NCI-H774 (cell line): ENCODE results near the gene SCGB1C2.
"Not testable (repeated sequence)": the region's sequence is repeated elsewhere in the genome, so short reads cannot be mapped to it uniquely, and the experiment has no call there.

Source experiments
- DNase-seq: peaks from one replicate; lab custom pipeline; 2025; lab: John Stamatoyannopoulos, UW

SCGB1C2 gene

DNA sequence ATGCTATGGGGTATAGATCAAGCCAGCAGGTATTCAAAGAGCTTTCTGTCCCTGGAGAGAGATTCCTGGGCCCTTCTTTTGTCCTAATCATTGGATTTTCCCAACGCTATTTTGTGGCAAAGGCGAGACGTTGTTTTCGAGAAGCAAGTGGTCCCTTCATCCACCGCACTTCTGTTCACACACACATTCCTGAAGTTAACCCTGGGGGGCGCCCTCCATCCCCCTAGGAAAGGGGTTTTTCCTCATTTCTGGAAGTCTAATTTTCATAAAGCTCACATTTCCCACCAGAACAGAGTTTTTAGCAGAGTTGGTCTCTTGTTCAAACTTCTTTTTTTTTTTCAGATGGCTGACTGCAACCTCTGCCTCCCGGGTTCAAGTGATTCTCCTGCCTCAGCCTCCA is 11.9 kb downstream of the SCGB1C2 start:
- DNase-seq: no peak

DNA sequence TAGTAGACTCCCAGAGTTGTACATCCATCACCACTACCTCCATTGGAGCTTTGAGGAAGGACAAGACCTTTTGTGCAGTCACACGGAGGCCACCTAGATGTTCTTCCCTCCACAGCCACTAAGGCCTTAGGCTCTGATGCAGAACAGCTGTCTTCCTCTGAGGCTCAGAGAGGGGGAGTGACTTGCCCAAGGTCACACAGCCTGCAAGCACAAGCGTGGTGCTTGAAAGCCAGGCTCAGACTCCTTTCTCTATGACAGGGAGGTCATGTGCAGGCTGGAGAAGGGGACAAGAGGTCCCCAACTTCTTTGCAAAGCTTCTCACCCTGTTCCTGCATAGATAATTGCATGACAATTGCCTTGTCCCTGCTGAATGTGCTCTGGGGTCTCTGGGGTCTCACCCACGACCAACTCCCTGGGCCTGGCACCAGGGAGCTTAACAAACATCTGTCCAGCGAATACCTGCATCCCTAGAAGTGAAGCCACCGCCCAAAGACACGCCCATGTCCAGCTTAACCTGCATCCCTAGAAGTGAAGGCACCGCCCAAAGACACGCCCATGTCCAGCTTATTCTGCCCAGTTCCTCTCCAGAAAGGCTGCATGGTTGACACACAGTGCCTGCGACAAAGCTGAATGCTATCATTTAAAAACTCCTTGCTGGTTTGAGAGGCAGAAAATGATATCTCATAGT is 12.7 kb downstream of the SCGB1C2 start:
- no peak for DNase-seq

DNA sequence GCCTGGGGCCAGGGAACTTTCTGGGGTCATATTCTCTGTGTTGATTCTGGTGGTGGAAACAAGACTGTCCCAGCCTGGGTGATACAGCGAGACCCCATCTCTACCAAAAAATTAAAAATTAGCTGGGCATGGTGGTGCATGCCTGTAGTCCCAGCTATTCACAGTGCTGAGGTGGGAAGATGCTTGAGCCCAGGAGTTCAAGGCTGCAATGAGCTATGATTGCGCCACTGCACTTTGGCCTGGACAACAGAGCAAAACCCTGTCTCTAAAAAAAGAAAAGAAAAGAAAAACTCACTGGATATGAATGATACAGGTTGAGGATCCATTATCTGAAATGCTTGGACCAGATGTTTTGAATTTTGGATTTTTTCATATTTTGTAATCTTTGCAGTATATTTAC is 13.6 kb downstream of the SCGB1C2 start:
- DNase-seq: no peak

DNA sequence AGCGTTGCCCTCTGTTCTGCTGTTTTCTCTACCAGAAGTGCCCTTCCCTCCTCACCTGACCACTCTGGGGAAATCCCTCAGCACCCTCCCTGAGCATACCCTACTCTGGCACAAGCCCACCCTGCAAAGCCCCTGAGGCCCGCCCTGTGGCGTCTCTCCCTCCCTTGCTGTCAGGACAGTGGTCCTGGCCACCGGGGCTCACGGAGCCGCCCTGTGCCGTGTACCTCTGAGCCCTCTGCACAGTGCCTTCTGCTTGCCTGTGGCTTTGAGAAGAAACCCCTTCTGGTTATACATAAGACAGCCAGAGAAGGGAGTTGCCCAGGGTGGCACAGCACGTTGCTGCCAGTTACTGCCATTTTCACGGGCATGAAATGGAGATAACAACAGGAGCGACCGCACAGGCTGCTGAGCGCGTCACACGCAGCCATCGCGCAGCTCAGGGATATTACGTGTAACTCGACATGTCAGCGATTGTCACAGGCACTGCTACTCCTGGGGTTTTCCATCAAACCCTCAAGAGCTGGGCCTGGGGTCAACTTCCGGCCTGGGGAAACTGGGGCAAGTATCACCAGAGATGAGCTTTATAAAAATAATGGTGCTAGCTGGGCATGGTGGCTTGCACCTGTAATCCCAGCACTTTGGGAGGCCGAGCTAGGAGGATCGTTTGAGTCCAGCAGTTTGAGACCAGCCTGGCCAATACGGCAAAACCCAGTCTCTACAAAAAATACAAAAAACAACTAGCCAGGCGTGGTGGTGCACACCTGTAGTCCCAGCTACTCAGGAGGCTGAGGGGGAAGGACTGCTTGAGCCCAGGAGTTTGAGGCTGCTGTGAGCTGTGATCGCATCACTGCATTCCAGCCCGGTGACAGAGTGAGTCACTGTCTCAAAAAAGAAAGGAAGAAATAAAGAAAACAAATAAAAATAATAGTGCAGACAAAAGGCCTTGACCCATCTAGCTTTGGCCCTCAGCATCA is 14.8 kb downstream of the SCGB1C2 start:
- no peak for DNase-seq

DNA sequence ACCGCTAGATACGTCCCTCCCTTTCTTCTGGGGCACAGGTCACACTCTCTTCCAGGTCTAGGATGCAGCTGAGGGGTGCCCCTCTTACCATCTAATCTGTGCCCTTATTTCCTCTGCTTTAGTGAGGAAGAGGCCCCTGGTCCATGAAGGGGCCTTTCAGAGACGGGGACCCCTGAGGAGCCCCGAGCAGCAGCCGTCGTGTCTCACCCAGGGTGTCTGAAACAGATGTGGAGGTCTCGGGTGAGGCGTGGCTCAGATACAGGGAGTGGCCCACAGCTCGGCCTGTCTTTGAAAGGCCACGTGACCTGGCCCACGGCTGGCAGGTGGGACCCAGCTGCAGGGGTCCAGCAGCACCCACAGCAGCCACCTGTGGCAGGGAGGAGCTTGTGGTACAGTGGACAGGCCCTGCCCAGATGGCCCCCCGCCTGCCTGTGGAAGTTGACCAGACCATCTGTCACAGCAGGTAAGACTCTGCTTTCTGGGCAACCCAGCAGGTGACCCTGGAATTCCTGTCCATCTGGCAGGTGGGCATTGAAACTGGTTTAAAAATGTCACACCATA is 15.6 kb downstream of the SCGB1C2 start:
- DNase-seq: no peak

DNA sequence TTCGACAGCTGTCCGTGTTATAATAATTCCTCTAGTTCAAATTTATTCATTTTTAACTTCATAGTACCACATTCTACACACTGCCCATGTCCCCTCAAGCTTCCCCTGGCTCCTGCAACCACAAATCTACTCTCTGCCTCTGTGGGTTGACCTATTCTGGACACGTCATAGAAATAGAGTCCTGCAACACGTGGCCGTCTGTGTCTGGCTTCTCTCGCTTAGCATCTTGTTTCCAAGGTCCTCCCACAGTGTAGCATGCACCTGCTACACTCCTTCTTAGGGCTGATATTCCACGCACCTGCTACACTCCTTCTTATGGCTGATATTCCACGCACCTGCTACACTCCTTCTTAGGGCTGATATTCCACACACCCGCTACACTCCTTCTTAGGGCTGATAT is 16.5 kb downstream of the SCGB1C2 start:
- no peak for DNase-seq

DNA sequence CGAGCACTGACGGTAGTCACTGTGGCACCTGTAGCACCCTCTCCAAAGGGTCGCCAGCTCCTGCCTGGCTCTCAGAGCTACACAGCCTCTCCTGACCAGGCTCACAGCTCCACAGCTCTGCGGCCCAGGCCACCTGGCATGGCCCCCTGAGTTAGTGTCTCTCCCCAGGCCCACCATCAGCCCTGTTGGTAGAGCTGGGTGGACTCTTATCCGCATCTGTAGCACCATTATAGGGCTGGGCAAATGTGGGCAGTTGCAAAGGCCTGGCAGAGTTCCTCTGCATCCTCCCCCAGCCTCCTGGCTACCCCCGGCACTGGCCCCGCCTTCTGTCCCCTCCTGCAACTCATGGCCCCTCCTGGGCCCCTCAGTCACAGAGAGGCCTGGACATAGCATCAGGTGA is 18.2 kb downstream of the SCGB1C2 start:
- DNase-seq: no peak

DNA sequence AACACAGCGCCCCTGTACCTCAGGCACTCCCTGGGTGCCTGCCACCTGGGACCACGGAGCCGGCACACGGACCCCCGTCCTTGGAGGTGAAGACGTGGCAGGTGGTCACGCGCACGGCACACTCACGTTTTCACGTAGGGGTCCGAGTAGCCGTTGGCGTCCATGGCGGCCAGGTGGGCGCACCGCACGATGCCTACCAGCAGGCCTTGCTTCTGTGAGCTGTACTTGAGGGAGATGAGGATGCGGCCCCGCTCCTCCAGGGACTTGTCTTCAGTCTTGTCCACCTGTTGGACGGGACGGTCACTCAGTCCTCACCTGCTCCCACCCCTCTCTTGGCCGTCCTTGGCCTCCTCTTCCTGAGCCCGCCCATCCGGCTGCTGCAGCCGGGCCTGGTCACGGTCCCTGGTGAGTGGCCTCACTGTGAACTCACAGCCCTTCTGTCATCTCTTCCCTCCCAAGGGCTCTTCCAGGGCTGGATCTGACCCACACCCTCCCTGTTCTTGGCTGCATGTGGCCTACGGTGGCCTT is 18.8 kb downstream of the SCGB1C2 start:
- no peak for DNase-seq

DNA sequence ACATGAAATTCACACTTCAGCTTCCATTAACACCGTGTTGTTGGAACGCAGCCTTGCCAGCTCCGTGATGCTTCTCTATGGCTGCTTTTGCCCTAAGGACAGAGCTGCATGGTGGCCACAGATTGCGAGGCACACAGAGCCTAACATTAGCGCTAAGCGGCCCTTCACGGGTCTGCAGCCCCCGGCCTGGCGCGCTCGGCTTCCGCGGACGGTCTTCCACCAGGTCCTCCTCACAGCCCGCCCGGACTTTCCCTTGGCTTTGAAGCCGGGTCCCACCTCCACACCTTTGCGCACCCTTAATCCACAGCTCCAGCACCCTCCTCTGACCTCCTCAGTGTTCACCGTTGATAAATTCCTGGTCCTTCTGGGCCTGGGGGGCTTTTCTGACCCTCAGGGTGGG is 19.6 kb downstream of the SCGB1C2 start:
- no peak for DNase-seq

DNA sequence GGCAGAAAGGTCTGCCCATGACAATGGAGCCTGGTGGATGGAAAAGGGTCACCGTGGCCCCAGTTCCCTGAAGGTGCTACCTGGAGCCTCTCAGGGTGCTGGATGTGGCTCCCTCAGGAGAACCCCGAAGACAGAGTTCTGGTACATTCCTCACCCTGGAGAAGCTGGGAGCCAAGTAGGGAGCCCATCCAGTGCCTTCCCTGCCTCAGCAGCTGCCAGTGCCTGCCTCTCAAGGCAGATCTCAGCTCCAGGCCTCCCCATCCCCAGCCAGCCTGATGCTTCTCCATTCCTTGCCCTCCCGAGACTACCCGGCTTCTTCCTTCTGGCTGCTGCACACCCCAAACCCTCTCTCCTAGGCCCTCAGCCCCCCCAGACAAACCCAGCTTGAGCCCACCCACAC is 20.5 kb downstream of the SCGB1C2 start:
- DNase-seq: no peak

DNA sequence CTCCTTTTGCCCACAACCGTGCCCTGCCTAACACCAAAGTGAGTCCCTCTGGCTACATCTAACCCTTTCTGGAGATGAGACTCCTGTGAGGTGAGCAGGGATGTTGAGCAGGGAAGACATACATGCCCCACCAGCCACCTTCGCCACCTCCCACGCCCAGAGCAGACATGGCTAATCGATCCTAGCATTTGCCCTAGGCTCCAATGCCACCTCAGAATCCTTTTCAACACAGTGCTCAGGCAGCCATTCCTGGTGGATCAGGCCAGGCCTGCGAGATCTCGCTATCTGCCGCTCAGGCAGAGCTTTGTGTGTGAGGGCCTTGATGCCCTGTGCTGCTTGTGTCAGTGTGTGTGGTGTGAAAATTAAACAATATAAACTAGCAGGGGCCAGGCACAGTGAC is 21.0 kb downstream of the SCGB1C2 start:
- no peak for DNase-seq

DNA sequence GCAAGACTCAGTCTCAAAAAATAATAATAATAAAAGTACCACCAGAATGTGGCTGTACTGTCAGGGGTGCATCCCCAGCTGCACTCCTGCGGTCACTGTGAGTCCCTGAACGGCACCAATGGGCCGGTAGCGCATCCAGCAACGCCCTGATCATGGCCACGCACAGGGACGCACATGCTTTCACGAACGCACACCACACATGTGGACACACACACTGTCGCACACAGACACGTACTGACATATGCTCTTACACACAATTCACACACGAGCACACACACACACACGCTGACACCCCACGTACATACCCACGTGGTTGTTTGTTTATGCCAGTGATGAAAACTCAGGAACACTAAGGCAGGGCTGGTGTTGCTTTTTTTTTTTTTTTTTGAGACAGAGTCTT is 22.2 kb downstream of the SCGB1C2 start:
- no peak for DNase-seq

DNA sequence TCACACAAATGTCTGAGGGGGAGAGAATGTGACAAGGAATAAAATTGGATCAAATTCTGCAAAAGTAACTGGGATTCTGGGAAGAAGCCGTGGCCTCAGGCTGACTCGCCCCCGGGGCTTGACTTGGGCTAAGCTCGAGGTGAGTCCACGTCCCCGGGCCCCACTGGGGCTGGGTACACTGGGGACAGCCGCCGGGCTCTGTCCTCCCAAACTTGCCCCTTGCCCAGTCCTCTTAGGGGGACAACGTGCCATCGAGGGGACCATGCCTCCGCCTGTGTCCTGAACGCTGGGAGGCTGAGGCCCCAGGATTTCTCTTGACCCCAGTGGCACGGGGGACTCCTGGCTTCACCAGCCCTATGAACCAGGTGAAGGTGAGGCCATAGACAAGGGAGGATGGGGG is 23.0 kb downstream of the SCGB1C2 start:
- no peak for DNase-seq

DNA sequence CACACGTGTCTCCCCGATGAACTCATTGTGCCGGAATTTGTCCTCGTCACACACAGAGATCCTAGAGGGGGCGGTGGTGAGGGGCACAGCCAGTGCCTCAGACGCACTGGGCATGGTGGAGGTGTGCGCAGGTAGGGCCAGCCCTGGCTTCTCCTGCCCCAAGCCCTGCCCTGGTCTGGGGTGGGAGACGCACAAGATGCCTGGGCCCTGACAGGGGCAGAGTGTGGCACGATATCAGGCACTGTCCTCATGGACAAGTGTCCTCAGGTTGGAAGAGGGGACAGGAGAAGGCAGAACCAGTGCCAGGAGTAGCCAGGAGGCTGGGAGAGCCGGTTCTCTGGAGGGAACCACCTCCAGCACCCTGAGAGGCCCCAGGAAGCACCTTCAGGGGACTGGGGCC is 24.1 kb downstream of the SCGB1C2 start:
- no peak for DNase-seq

DNA sequence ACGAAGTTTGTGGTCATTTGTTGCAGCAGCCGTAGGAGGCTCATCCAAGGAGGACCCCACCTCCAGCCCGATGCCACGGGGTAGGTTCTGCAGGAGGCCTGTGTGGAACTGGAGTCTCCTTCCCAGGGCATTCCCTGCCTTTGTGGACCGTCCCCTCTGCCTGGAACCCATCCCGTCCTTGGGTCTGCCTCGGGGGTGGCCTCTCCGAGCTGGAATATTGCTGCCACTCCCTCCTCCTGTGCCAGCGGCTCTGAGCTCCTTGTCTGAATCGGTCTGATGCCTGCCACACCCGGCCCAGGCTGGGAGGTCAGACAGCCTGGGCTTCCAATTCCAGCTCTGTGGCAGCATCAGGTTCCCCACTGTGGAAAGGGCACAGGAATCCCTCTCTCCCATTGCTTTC is 25.3 kb downstream of the SCGB1C2 start:
- DNase-seq: no peak

DNA sequence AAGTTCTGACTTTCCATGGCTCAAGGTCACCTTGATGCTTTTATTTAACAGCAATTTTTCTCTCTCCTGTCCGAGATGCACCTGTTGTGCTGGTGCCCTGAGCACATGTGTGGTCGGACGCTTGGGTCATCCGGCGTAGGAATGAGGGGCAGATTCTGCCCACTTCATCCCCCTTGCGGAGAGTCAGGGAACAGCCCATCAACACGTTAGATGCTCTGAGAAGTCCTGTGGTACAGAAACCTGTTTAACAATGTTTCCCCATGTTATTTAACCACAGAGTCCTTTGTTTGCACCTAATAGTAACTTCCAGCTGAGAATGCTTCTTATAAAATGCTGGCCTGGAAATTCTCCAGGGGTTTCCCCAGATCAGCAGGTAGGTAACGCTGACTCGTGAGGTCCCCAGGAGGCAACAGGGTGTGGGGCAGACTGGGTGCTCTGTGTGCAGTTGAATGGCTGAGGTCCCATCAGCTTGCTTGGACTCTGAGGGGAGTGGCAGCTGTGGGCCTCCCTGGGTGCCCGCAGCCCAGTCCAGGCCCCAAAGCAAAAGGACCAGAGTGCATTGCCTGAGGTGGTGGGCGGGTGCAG is 26.2 kb downstream of the SCGB1C2 start:
- DNase-seq: no peak

DNA sequence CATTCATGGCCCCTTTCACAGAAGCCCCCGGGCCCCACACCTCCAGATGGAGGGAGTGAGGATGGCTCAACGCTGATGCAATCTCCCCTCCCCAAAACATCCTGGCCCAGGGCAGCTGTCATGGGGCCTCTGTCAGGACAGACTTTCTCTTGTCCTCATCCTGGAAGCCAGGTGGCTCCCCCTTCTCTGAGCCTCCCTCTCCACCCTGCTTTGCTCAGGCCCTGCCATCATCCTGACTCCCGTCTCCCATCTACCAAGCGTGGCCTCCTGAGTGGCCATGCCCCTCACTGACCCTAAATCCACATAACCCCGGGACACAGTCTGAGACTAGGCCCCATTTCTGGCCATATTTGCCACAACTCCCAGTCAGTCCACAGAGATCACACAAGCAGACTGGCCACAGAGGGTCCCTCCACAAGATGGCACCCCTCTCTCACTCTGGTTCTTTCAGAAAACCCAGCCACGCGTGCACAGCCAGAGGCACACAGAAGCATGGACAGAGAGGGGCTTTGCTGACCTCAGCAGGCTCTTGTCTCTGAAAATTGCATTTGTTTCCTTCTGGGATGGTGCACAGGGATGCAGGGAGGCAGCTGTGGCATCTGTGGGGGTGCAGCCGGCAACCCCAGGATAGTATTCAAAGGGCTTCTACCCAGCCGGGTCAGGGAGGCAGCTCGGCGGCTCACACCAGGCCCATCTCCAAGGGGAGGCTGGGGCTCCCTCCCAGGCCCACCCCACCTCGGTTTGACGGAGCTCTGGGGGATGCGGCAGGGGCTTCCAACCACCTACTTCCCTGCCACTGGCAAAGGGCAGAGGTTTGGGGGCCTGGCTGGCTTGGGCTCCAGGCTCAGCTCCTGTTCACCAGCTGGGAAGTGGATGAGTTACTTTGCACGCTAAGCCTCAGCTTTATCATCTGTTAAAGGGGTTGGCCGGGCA is 27.2 kb downstream of the SCGB1C2 start:
- DNase-seq: no peak

DNA sequence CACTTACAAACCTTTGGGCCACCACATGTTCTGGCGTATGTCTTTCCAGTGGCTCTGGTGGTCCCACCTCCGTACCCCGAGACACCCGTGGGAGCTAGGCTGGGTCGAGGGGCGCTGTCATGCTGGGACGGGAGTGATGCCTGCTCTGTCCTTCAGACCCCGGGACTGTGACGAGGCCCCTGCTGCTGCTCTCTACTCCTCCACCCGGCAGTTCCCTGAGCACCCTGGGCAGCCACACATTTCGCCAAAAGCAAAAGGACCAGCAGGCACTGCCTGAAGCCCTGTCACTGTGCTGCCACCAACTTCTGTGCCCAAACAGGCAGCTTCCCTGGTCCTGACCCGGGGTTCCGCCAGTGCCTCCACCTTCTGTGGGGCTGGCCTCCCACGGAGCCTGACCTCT is 28.6 kb downstream of the SCGB1C2 start:
- DNase-seq: no peak

DNA sequence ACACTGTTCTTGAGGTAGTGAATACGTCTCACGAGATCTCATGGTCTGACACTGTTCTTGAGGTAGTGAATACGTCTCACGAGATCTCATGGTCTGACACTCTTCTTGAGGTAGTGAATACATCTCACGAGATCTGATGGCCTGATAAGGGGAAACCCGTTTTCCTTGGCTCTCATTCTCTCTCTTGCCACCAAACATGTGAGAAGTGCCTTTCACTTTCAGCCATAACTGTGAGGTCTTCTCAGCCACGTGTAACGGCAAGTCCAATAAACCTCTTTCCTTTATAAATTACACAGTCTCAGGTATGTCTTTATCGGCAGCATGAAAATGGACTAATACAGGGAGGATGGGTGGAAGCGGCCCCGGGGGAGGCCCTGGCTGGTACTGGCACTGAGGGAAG is 31.2 kb downstream of the SCGB1C2 start:
- not testable (repeated sequence) for DNase-seq

DNA sequence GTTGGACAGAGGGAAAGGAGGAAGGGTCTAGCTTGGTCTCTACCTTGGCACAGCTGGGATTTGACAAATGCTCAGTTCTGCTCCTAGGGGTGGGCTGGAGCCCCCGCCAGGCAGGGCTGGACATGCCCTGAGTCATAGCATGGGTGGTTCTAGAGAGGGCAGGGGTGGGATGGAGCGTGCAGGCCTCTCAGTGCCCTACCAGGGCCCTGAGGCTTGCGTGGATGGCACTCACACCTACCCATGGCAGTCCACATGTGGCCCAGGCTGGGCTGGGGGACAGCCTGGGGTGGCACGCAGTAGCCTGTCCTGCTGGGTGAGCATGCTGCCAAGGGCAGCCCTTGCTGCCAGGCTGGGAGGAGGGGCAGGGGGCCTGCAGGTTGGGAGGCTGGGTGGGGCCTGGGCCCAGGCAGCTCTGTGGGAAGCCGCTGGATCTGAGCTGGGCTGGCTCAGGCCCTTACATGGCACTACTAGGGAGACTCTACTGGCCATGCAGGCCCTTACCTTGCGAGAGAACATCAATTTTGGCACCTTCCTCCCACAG is 32.8 kb downstream of the SCGB1C2 start:
- no peak for DNase-seq

DNA sequence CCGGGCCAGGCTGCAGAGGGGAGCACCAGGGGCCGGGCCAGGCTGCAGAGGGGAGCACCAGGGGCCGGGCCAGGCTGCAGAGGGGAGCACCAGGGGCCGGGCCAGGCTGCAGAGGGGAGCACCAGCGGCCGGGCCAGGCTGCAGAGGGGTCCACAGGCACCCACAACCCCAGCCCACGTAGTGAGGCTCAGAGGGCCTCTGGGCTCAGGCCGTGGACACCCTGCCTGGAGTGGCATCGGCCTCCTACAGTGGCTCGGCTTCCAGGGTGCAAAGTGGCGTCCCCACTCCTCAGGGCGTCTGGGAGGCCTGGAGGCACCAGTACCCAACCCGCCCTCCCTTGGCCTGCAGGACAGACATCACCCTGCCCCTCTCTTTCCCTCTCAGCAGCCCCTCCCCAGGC is 34.5 kb downstream of the SCGB1C2 start:
- DNase-seq: no peak
